PFSK-1 (cell line): Measurements from ENCODE around the gene IL18BP.

Experiments
- FOXP2 ChIP-seq: optimal IDR thresholded peaks from 2 replicates; pipeline ENCODE3; 2011; ENCODE audit warnings: borderline replicate concordance, control low read depth, inconsistent platforms; ENCODE audit not compliant: insufficient read depth; ENCODE audit errors: extremely low read length, extremely low read depth
- POLR2AphosphoS5 ChIP-seq: IDR thresholded peaks from 2 replicates; pipeline ENCODE4 v1.6.1; 2012; ENCODE audit warnings: low read depth, mild to moderate bottlenecking, control low read depth, low read length, moderate library complexity
- REST ChIP-seq, 2 experiments: IDR thresholded peaks; 2 replicates each; pipeline versions ENCODE4 v1.6.1 to v1.8.0; 2011 to 2012; ENCODE audit warnings: low read depth in 2 of 2, low read length in 2 of 2, control low read depth in 1 of 2, inconsistent platforms in 1 of 2, mild to moderate bottlenecking in 1 of 2, moderate library complexity in 1 of 2; ENCODE audit not compliant: insufficient read depth in 1 of 2
- SIN3A ChIP-seq: IDR thresholded peaks from 2 replicates; pipeline ENCODE4 v1.6.1; 2012; ENCODE audit warnings: mild to moderate bottlenecking, low read length, moderate library complexity, borderline replicate concordance; ENCODE audit not compliant: insufficient read depth
- TAF1 ChIP-seq: IDR thresholded peaks from 2 replicates; pipeline ENCODE4 v1.6.1; 2012; ENCODE audit warnings: low read length, control low read depth, borderline replicate concordance; ENCODE audit not compliant: insufficient read depth

- TF ChIP-seq REST (IDR thresholded peaks at IDR 0.05; ENCODE audit: insufficient read depth in 1 of 2, low read depth in 2 of 2, low read length in 2 of 2) (no peak), POLR2AphosphoS5 (peak; percentile 42; the same call in 1 of the 2 replicates), SIN3A (peak; percentile 38; the same call in 1 of the 2 replicates), TAF1 (peak; percentile 13; the same call in 1 of the 2 replicates), FOXP2 (no peak)
These were observed 40.5 kb downstream of the IL18BP start for GRCh38 chr11:72039031-72039855.
